Activated CD8-positive, alpha-beta T cell treated with anti-CD3 and anti-CD28 coated beads for 36 hours (primary cell): Measurements from ENCODE around the gene ITIH5. TPM values are rescaled to one million over a fixed set of nuclear protein-coding genes. Genes with fewer than 3 reads are reported as not detected.

Experiments
- ATAC-seq: fragments of 200-7000 bp; cut with Tn5 transposase; one replicate; pipeline ENCODE4 v1.10.0; 2021; ENCODE audit warnings: mild to moderate bottlenecking, moderate library complexity
- CTCF ChIA-PET: fragments of 350-600 bp; sonication (Branson Sonifier 250); formaldehyde crosslinking; loops from one replicate; lab custom pipeline; 2021; ENCODE audit warnings: antibody characterized with exemption; lab: Charles Lee
- POLR2A ChIA-PET: fragments of 350-600 bp; sonication (Branson Sonifier 250); formaldehyde crosslinking; loops from one replicate; lab custom pipeline; 2021; ENCODE audit warnings: antibody characterized with exemption; lab: Charles Lee
- DNase-seq: peaks from one replicate; pipeline ENCODE4 v3.0.0-alpha.2; 2020
- H3K27ac Mint-ChIP-seq: one replicate; pipeline ENCODE4 v1.8.0; 2021; ENCODE audit warnings: mild to moderate bottlenecking, mixed read lengths
- H3K27me3 Mint-ChIP-seq: one replicate; pipeline ENCODE4 v1.8.0; 2021; ENCODE audit warnings: mixed read lengths
- H3K36me3 Mint-ChIP-seq: one replicate; pipeline ENCODE4 v1.8.0; 2021; ENCODE audit warnings: low read depth, mixed read lengths
- H3K4me1 Mint-ChIP-seq: one replicate; pipeline ENCODE4 v1.8.0; 2021; ENCODE audit warnings: low read depth, mixed read lengths
- H3K4me3 Mint-ChIP-seq: one replicate; pipeline ENCODE4 v1.8.0; 2021; ENCODE audit warnings: mild to moderate bottlenecking, moderate library complexity, mixed read lengths
- H3K9me3 Mint-ChIP-seq: one replicate; pipeline ENCODE4 v1.8.0; 2021; ENCODE audit warnings: mixed read lengths
- intact Hi-C: fragments of 100-400 bp; cut with micrococcal nuclease; formaldehyde crosslinking; loops from one replicate; pipeline ENCODE4 v1.10.0; 2022
- total RNA-seq, 2 experiments: library from RNA; stranded (reverse); gene quantifications; one replicate each; pipeline ENCODE4 v1.2.3, GENCODE V29; 2021
- TF ChIP-seq, protein P1 (sequence below): fragments of 200-600 bp; IDR thresholded peaks from one replicate; pipeline ENCODE4 v1.8.0; 2022; ENCODE audit warnings: antibody characterized with exemption, mild to moderate bottlenecking

ITIH5 gene
- total RNA-seq, 2 experiments from 2014 or later, result not detected

DNA sequence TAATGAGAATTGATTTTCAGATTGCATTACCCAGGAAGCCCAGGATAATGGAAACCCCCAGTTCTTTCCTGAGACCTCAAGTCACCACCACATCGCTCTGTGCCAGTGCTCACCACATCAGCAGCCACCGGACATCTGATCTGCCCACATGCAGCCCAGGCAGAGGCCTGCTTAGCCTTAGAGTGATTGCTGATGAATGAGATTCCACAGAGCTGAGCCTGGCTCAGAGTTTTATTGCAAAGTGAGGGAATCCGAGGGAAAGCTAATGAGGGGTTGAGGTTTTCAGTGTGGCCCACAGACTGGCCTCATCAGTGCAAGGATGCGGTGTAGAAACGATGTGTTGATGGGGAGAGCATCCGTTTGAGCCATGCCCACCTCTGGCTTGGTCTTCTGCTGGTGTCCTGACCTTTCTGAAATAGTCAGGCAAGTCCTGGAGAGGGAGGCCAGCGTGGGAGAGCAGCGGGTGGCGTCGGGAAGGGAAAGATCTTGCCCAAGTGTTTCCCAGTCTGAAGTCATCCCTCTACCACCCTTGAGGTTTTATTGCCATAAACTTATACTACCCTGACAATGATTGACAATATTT, 120.3 kb downstream of the ITIH5 start:
- Mint-ChIP-seq H3K27ac (no peak overlapping the region), H3K9me3 (no peaks in the 10 kb centered on the region), H3K4me1 (no peaks in the 10 kb centered on the region), H3K36me3 (no peaks in the 10 kb centered on the region), H3K4me3 (no peak overlapping the region), H3K27me3 (no peaks in the 10 kb centered on the region)
- CTCF ChIA-PET, result interaction anchor here (1.5 to 2.8 kb wide), 2 partner anchors 21 to 142 kb away, joined by 6 to 9 read pairs; no protein-coding TSS in a partner anchor
- TF ChIP-seq, protein P1, sequence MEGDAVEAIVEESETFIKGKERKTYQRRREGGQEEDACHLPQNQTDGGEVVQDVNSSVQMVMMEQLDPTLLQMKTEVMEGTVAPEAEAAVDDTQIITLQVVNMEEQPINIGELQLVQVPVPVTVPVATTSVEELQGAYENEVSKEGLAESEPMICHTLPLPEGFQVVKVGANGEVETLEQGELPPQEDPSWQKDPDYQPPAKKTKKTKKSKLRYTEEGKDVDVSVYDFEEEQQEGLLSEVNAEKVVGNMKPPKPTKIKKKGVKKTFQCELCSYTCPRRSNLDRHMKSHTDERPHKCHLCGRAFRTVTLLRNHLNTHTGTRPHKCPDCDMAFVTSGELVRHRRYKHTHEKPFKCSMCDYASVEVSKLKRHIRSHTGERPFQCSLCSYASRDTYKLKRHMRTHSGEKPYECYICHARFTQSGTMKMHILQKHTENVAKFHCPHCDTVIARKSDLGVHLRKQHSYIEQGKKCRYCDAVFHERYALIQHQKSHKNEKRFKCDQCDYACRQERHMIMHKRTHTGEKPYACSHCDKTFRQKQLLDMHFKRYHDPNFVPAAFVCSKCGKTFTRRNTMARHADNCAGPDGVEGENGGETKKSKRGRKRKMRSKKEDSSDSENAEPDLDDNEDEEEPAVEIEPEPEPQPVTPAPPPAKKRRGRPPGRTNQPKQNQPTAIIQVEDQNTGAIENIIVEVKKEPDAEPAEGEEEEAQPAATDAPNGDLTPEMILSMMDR, result no peak
- POLR2A ChIA-PET, result no interaction called here
- ATAC-seq (no peak), DNase-seq (no peak)
- intact Hi-C loops, result no loop called here

GRCh38 chr10:7545792-7546191, 121.0 kb downstream of the ITIH5 start:
- Mint-ChIP-seq H3K27me3 (no peaks in the 10 kb centered on the region), H3K36me3 (no peaks in the 10 kb centered on the region), H3K27ac (no peak overlapping the region), H3K9me3 (no peaks in the 10 kb centered on the region), H3K4me1 (no peaks in the 10 kb centered on the region), H3K4me3 (no peak overlapping the region)
- DNase-seq, result no peak
- CTCF ChIA-PET, result interaction anchor here (2.0 to 2.8 kb wide), 2 partner anchors 20 to 141 kb away, joined by 7 to 9 read pairs; no protein-coding TSS in a partner anchor
- intact Hi-C loops, result no loop called here
- ATAC-seq, result no peak
- TF ChIP-seq, protein P1, result no peak
- POLR2A ChIA-PET, result no interaction called here

DNA sequence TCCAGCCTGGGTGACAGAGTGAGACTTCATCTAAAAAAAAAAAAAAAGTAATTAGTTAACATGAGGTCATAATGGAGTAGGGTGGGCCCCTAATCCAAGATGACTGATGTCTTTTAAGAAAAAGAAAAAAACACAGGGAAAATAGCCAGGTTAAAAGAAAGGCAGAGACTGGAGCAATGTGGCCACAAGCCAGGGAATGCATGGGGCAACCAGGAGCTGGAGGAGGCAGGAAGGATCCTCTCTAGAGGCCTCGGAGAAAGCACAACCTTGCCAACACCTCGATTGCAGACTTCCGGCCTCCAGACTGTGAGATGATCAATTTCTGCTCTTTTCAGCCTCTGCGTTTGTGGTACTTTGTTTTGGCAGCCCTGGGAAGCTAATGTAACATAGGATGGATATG, 121.5 kb downstream of the ITIH5 start:
- Mint-ChIP-seq H3K27ac (no peak overlapping the region), H3K4me3 (no peak overlapping the region), H3K9me3 (no peaks in the 10 kb centered on the region), H3K36me3 (no peaks in the 10 kb centered on the region), H3K27me3 (no peaks in the 10 kb centered on the region), H3K4me1 (no peaks in the 10 kb centered on the region)
- POLR2A ChIA-PET, result no interaction called here
- CTCF ChIA-PET, result interaction anchor here (2.0 to 2.8 kb wide), 2 partner anchors 20 to 142 kb away, joined by 7 to 9 read pairs; no protein-coding TSS in a partner anchor
- ATAC-seq (no peak), DNase-seq (no peak)
- TF ChIP-seq, protein P1, result no peak
- intact Hi-C loops, result no loop called here

DNA sequence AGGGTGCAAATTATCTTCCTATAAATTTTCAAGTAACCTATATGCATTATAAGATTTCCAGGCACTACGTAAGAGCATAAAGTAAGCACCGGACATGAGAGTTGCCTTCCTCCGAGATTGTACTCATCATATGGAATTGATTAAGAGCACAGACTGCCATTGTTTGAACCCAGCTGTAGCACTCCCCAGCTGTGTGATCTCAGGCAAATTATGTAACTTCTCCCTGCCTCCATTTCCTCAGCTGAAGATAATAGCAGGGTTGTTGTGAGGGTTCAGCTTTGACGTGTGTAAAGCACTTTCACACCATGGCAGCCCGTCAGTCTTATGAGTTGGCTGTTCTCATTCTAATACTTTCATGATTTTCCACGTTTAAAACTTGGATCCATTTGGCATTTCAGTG, 122.6 kb downstream of the ITIH5 start:
- H3K27ac Mint-ChIP-seq, result no peak overlapping the region
- H3K9me3 Mint-ChIP-seq, result no peaks in the 10 kb centered on the region
- ChIA-PET CTCF (interaction anchor here (2.0 to 2.8 kb wide), 2 partner anchors 19 to 143 kb away, joined by 7 to 9 read pairs; no protein-coding TSS in a partner anchor), POLR2A (no interaction called here)
- no peak for DNase-seq
- TF ChIP-seq, protein P1, result no peak
- no peak for ATAC-seq
- intact Hi-C loops, result no loop called here
- H3K36me3 Mint-ChIP-seq, result peaks cover 2% of the 10 kb centered on the region
- no peaks in the 10 kb centered on the region for H3K27me3 Mint-ChIP-seq
- H3K4me1 Mint-ChIP-seq, result peaks cover 5% of the 10 kb centered on the region
- no peak overlapping the region for H3K4me3 Mint-ChIP-seq

- TF ChIP-seq, protein P1, result no peak
- no peak overlapping the region for H3K27ac Mint-ChIP-seq
- DNase-seq (no peak), ATAC-seq (no peak)
- no peak overlapping the region for H3K4me3 Mint-ChIP-seq
- peaks cover 13% of the 10 kb centered on the region for H3K9me3 Mint-ChIP-seq
- no peaks in the 10 kb centered on the region for H3K27me3 Mint-ChIP-seq
- H3K4me1 Mint-ChIP-seq, result peaks cover 16% of the 10 kb centered on the region
- peaks cover 8% of the 10 kb centered on the region for H3K36me3 Mint-ChIP-seq
- intact Hi-C loops, result no loop called here
- POLR2A ChIA-PET, result no interaction called here
- CTCF ChIA-PET, result no interaction called here
These were observed 124.4 kb downstream of the ITIH5 start for GRCh38 chr10:7542189-7542914.
